Right hindlimb (tissue), 1 donor: Measurements from ENCODE around the gene CCM2L.

Experiments used
- DNase-seq: peaks from one replicate; pipeline ENCODE4 v3.0.0-alpha.2; 2018

CCM2L gene

GRCh38 chr20:31996996-31997395 lies 13.2 kb upstream of the CCM2L start:
- DNase-seq, result no peak

- DNase-seq, result no peak
These were observed 12.0 kb upstream of the CCM2L start for GRCh38 chr20:31998246-31998645.

- DNase-seq, result no peak
These were observed 6.9 kb upstream of the CCM2L start for GRCh38 chr20:32003325-32003724.

- no peak for DNase-seq
These were observed 5.3 kb upstream of the CCM2L start for GRCh38 chr20:32004963-32005362.

GRCh38 chr20:32006053-32006452 lies 4.2 kb upstream of the CCM2L start:
- DNase-seq, result no peak

GRCh38 chr20:32006841-32007786 lies 3.1 kb upstream of the CCM2L start:
- DNase-seq, result no peak

- DNase-seq, result peak; percentile 61
These were observed 2.2 kb upstream of the CCM2L start for GRCh38 chr20:32007787-32008616.

- no peak for DNase-seq
These were observed 674 bp upstream of the CCM2L start for GRCh38 chr20:32009564-32009963.

- DNase-seq, result no peak
These were observed 428 bp downstream of the CCM2L start for GRCh38 chr20:32010666-32011065.

- DNase-seq, result no peak
These were observed 2.0 kb downstream of the CCM2L start for GRCh38 chr20:32012159-32012688.

GRCh38 chr20:32013326-32013725 lies 3.1 kb downstream of the CCM2L start:
- DNase-seq, result no peak

- DNase-seq, result no peak
These were observed 7.5 kb downstream of the CCM2L start for GRCh38 chr20:32017711-32018251.

GRCh38 chr20:32018269-32019155 lies 8.3 kb downstream of the CCM2L start:
- peak; percentile 63 for DNase-seq

- DNase-seq, result no peak
These were observed 8.9 kb downstream of the CCM2L start for GRCh38 chr20:32019156-32019510.

GRCh38 chr20:32019563-32020463 lies 9.6 kb downstream of the CCM2L start:
- no peak for DNase-seq

GRCh38 chr20:32021091-32021490 lies 10.9 kb downstream of the CCM2L start:
- DNase-seq, result no peak

- no peak for DNase-seq
These were observed 14.6 kb downstream of the CCM2L start for GRCh38 chr20:32024683-32025295.

GRCh38 chr20:32027643-32028042 lies 17.4 kb downstream of the CCM2L start:
- no peak for DNase-seq

GRCh38 chr20:32028647-32029372 lies 18.6 kb downstream of the CCM2L start:
- no peak for DNase-seq

- no peak for DNase-seq
These were observed 19.3 kb downstream of the CCM2L start for GRCh38 chr20:32029561-32029960.
